Ovary (tissue), 9 donors: ENCODE results near the gene PSME2. TPM values are rescaled to one million over a fixed set of nuclear protein-coding genes. Genes with fewer than 3 reads are reported as not detected.

ENCODE experiments used
- DNase-seq, 5 donors: peaks; one replicate each; pipeline ENCODE4 v3.0.0-alpha.2; 2019 to 2020
- H3K27ac ChIP-seq, 2 donors: fragments of 200-600 bp; one replicate each; pipeline versions ENCODE4 v1.5.1 to v1.8.0; 2019 to 2022
- H3K27me3 ChIP-seq: fragments of 200-600 bp; one replicate; pipeline ENCODE4 v1.8.0; 2022
- H3K36me3 ChIP-seq: fragments of 200-600 bp; sonication (generic); one replicate; pipeline ENCODE4 v1.5.1; 2019
- H3K4me1 ChIP-seq: one replicate; pipeline ENCODE4 v1.8.1; 2013; ENCODE audit warnings: mild to moderate bottlenecking, moderate library complexity; ENCODE audit not compliant: insufficient read depth
- H3K4me3 ChIP-seq: fragments of 200-600 bp; sonication (generic); one replicate; pipeline ENCODE4 v1.5.1; 2017
- H3K9me3 ChIP-seq, 2 donors: fragments of 200-600 bp in 1 of 2; sonication (generic) in 1 of 2; one replicate each; pipeline versions ENCODE4 v1.5.1 to v1.8.1; 2013 to 2019; ENCODE audit warnings: mild to moderate bottlenecking in 1 of 2, moderate library complexity in 1 of 2
- CTCF ChIP-seq, 3 donors: fragments of 450-650 bp in 2 of 3; fragments of 200-600 bp in 1 of 3; IDR thresholded peaks; one replicate each; pipeline versions ENCODE4 v1.5.1 to v1.8.0; 2016 to 2022; ENCODE audit warnings: antibody characterized with exemption in 3 of 3, mild to moderate bottlenecking in 1 of 3
- EP300 ChIP-seq: sonication (generic); formaldehyde crosslinking; IDR thresholded peaks from one replicate; pipeline ENCODE4 v1.6.1; 2017; ENCODE audit warnings: antibody characterized with exemption
- POLR2A ChIP-seq: fragments of 450-650 bp; IDR thresholded peaks from one replicate; pipeline ENCODE4 v1.6.1; 2017; ENCODE audit warnings: antibody characterized with exemption, mild to moderate bottlenecking, moderate library complexity
- WGBS, 3 donors: extraction: QIAGEN DNeasy Blood & Tissue Kit in 1 of 3; methylation state at CpG; one replicate each; pipeline versions ENCODE4 v1.1.5 to v1.1.7; 2013 to 2017; 5-methylcytosine and 5-hydroxymethylcytosine counted together
- intact Hi-C, 4 donors: fragments of 100-400 bp; cut with DNase I; formaldehyde crosslinking; loops; one replicate each; pipeline versions ENCODE4 v1.11.0 to v1.15.1; 2022 to 2023
- polyA plus RNA-seq, 2 donors: library from polyadenylated mRNA; stranded (reverse); fragments of 200-250 nt in 1 of 2; fragments of 350-450 nt in 1 of 2; fragmentation: Illumina TruSeq in 1 of 2; extraction: RNeasy Lipid Tissue Mini Kit (QIAGEN cat#74804) in 1 of 2; gene quantifications; one replicate each; pipeline ENCODE4 v1.2.3, GENCODE V29; 2013 to 2014
- total RNA-seq, 7 donors: library from RNA; depleted of rRNA in 2 of 7; stranded (reverse); fragments of >200 nt in 2 of 7; fragmentation: NEBNext Ultra II Directional in 3 of 7; extraction: Animal tissue kit (Norgen Biotek cat#: 25700) in 3 of 7; gene quantifications; one replicate each; pipeline versions ENCODE4 v1.1.0 to v1.2.4, GENCODE V29; 2016 to 2023
- donor health status: DM: no; HTN: no; CAD: no; lungs with moderate emphysema.
- donor health status: DM: no; HTN: no; CAD: no.
- donor health status: Bipolar disorder and iron deficiency.
- donor health status: DM: yes; HTN: yes; CAD: no.
- donor health status: DM: no; HTN: no; CAD: no.
- donor health status: DM: yes; HTN: yes; CAD: no.

PSME2 gene
- total and polyA plus RNA-seq, 9 donors: 34.7 to 160 (median 95.6) TPM

GRCh38 chr14:24123424-24124417, 22.7 kb downstream of the PSME2 start:
- no peaks in the 10 kb centered on the region for H3K4me1 ChIP-seq
- no peak for TF ChIP-seq CTCF (IDR thresholded peaks at IDR 0.05)
- TF ChIP-seq EP300: no peak
- no peak for TF ChIP-seq POLR2A
- no peak overlapping the region for H3K4me3 ChIP-seq
- H3K9me3 ChIP-seq: no peaks in the 10 kb centered on the region
- intact Hi-C loops: no loop called here
- H3K36me3 ChIP-seq: peaks cover 3% of the 10 kb centered on the region
- WGBS, 3 donors: 84 to 90% (median 85%) methylated on average over 9 of the region's 9 CpGs
- no peak overlapping the region for H3K27ac ChIP-seq
- DNase-seq: peak in 1 of 5 donors; percentile 17
- no peaks in the 10 kb centered on the region for H3K27me3 ChIP-seq

- H3K36me3 ChIP-seq: peaks cover 8% of the 10 kb centered on the region
- H3K27me3 ChIP-seq: no peaks in the 10 kb centered on the region
- no peaks in the 10 kb centered on the region for H3K4me1 ChIP-seq
- H3K9me3 ChIP-seq: no peaks in the 10 kb centered on the region
- intact Hi-C loops: no loop called here
- H3K27ac ChIP-seq: no peak overlapping the region
- peak in 1 of 5 donors; percentile 23 for DNase-seq
- H3K4me3 ChIP-seq: no peak overlapping the region
- TF ChIP-seq CTCF (IDR thresholded peaks at IDR 0.05) (no peak), EP300 (no peak), POLR2A (no peak)
- WGBS, 3 donors: 87 to 95% (median 94%) methylated on average over 8 of the region's 8 CpGs
These were observed 23.5 kb downstream of the PSME2 start for GRCh38 chr14:24122898-24123297.

GRCh38 chr14:24122416-24122815, 24.0 kb downstream of the PSME2 start:
- no peaks in the 10 kb centered on the region for H3K27me3 ChIP-seq
- H3K36me3 ChIP-seq: peaks cover 8% of the 10 kb centered on the region
- intact Hi-C loops: no loop called here
- DNase-seq: no peak
- no peak overlapping the region for H3K27ac ChIP-seq
- no peak overlapping the region for H3K4me3 ChIP-seq
- TF ChIP-seq POLR2A (no peak), CTCF (IDR thresholded peaks at IDR 0.05) (no peak), EP300 (no peak)
- H3K9me3 ChIP-seq: no peaks in the 10 kb centered on the region
- 96 to 98% (median 98%) methylated on average over 4 of the region's 4 CpGs for WGBS, 3 donors
- H3K4me1 ChIP-seq: no peaks in the 10 kb centered on the region

- Histone ChIP-seq H3K27ac (no peak overlapping the region), H3K9me3 (no peaks in the 10 kb centered on the region), H3K4me3 (no peak overlapping the region), H3K27me3 (no peaks in the 10 kb centered on the region), H3K4me1 (peaks cover 3% of the 10 kb centered on the region), H3K36me3 (peaks cover 8% of the 10 kb centered on the region)
- peak in 1 of 5 donors; percentile 12 for DNase-seq
- TF ChIP-seq CTCF (IDR thresholded peaks at IDR 0.05): no peak
- TF ChIP-seq EP300: no peak
- TF ChIP-seq POLR2A: no peak
- intact Hi-C loops: no loop called here
- WGBS, 3 donors: 93 to 95% (median 94%) methylated on average over 8 of the region's 8 CpGs
These were observed 25.2 kb downstream of the PSME2 start for GRCh38 chr14:24121210-24121609.
